DOHH2 (cell line): ENCODE measurements around the gene SYTL5.

Source experiments
- H3F3A ChIP-seq: fragments of 200-600 bp; sonication (generic), shearing (Covaris generic); 2 replicates; pipeline ENCODE4 v1.6.0; 2016; ENCODE audit warnings: antibody characterized with exemption, mild to moderate bottlenecking; ENCODE audit not compliant: control insufficient read depth, insufficient read depth
- H3K27ac ChIP-seq: fragments of 200-600 bp; sonication (generic); 2 replicates; pipeline ENCODE4 v1.5.1; 2014; ENCODE audit warnings: low read depth, mild to moderate bottlenecking, low read length, moderate library complexity
- H3K27me3 ChIP-seq: fragments of 200-600 bp; sonication (generic); 2 replicates; pipeline ENCODE4 v1.6.1; 2014; ENCODE audit warnings: mild to moderate bottlenecking, low read length, mixed read lengths; ENCODE audit not compliant: control insufficient read depth
- H3K36me3 ChIP-seq: fragments of 200-600 bp; sonication (generic); 2 replicates; pipeline ENCODE4 v1.6.1; 2014; ENCODE audit warnings: mild to moderate bottlenecking, low read length, moderate library complexity, mixed read lengths; ENCODE audit not compliant: control insufficient read depth
- H3K4me1 ChIP-seq: fragments of 200-600 bp; sonication (generic); 2 replicates; pipeline ENCODE4 v1.6.1; 2014; ENCODE audit warnings: mild to moderate bottlenecking, low read length, mixed read lengths; ENCODE audit not compliant: control insufficient read depth
- H3K4me2 ChIP-seq: fragments of 200-600 bp; sonication (generic); 2 replicates; pipeline ENCODE4 v1.6.0; 2014; ENCODE audit warnings: mild to moderate bottlenecking, low read length, moderate library complexity
- H3K4me3 ChIP-seq: fragments of 200-600 bp; sonication (generic); 2 replicates; pipeline ENCODE4 v1.5.1; 2014; ENCODE audit warnings: mild to moderate bottlenecking, low read length, mixed read lengths
- H3K79me2 ChIP-seq: fragments of 200-600 bp; sonication (generic); 2 replicates; pipeline ENCODE4 v1.6.1; 2014; ENCODE audit warnings: mild to moderate bottlenecking, low read length, mixed read lengths; ENCODE audit not compliant: control insufficient read depth
- H3K9me2 ChIP-seq: fragments of 200-600 bp; sonication (generic); replicated peaks from 2 replicates; pipeline ENCODE4 v1.6.1; 2014; ENCODE audit warnings: mild to moderate bottlenecking, low read length, mixed read lengths; ENCODE audit not compliant: control insufficient read depth
- H3K9me3 ChIP-seq: fragments of 200-600 bp; sonication (generic); 2 replicates; pipeline ENCODE4 v1.6.1; 2014; ENCODE audit warnings: antibody characterized with exemption, low read length, mixed read lengths; ENCODE audit not compliant: control insufficient read depth, insufficient read depth
- H4K20me1 ChIP-seq: fragments of 200-600 bp; sonication (generic); 2 replicates; pipeline ENCODE4 v1.6.0; 2014; ENCODE audit warnings: low read depth, mild to moderate bottlenecking, antibody characterized with exemption, low read length, moderate library complexity; ENCODE audit not compliant: control insufficient read depth, insufficient read depth
- CTCF ChIP-seq: fragments of 200-600 bp; sonication (generic); IDR thresholded peaks from one replicate; pipeline ENCODE4 v1.5.1; 2014; ENCODE audit warnings: antibody characterized with exemption, mild to moderate bottlenecking, low read depth, low read length; ENCODE audit not compliant: poor library complexity, severe bottlenecking
- EZH2phosphoT487 ChIP-seq: fragments of 200-600 bp; sonication (generic); IDR thresholded peaks from 2 replicates; pipeline ENCODE4 v1.6.1; 2017; ENCODE audit warnings: borderline replicate concordance, mild to moderate bottlenecking, antibody characterized with exemption, low read length, moderate library complexity, mixed read lengths

The SYTL5 gene

GRCh38 chrX:38142610-38143009, 136.3 kb downstream of the SYTL5 start:
- H3K36me3 ChIP-seq: no peaks in the 10 kb centered on the region
- TF ChIP-seq CTCF (no peak), EZH2phosphoT487 (no peak)
- no peaks in the 10 kb centered on the region for H3K9me3 ChIP-seq
- no peaks in the 10 kb centered on the region for H3K79me2 ChIP-seq
- H3F3A ChIP-seq: no peaks in the 10 kb centered on the region
- H3K4me3 ChIP-seq: no peak overlapping the region
- no peaks in the 10 kb centered on the region for H3K9me2 ChIP-seq
- H3K27ac ChIP-seq: no peak overlapping the region
- H3K4me2 ChIP-seq: no peak overlapping the region
- H3K4me1 ChIP-seq: no peaks in the 10 kb centered on the region
- H3K27me3 ChIP-seq: no peaks in the 10 kb centered on the region
- H4K20me1 ChIP-seq: no peaks in the 10 kb centered on the region

GRCh38 chrX:38149016-38149415, 142.7 kb downstream of the SYTL5 start:
- H3K9me3 ChIP-seq: no peaks in the 10 kb centered on the region
- no peak for TF ChIP-seq EZH2phosphoT487
- no peak for TF ChIP-seq CTCF
- H3K27me3 ChIP-seq: no peaks in the 10 kb centered on the region; the same call in 1 of the 2 replicates
- no peaks in the 10 kb centered on the region for H3K36me3 ChIP-seq
- H3K4me3 ChIP-seq: no peak overlapping the region
- no peak overlapping the region for H3K4me2 ChIP-seq
- no peak overlapping the region for H3K27ac ChIP-seq
- no peaks in the 10 kb centered on the region for H3K79me2 ChIP-seq
- no peaks in the 10 kb centered on the region for H3K9me2 ChIP-seq
- H3K4me1 ChIP-seq: no peaks in the 10 kb centered on the region
- H4K20me1 ChIP-seq: no peaks in the 10 kb centered on the region
- no peaks in the 10 kb centered on the region for H3F3A ChIP-seq

GRCh38 chrX:38150993-38151392, 144.6 kb downstream of the SYTL5 start:
- no peaks in the 10 kb centered on the region for H3K9me2 ChIP-seq
- H3K4me1 ChIP-seq: no peaks in the 10 kb centered on the region
- no peaks in the 10 kb centered on the region for H3K36me3 ChIP-seq
- no peaks in the 10 kb centered on the region for H3K79me2 ChIP-seq
- no peaks in the 10 kb centered on the region; the same call in 1 of the 2 replicates for H3K27me3 ChIP-seq
- H3K27ac ChIP-seq: no peak overlapping the region
- no peak overlapping the region for H3K4me2 ChIP-seq
- H3K4me3 ChIP-seq: no peak overlapping the region
- no peak for TF ChIP-seq EZH2phosphoT487
- no peaks in the 10 kb centered on the region for H3F3A ChIP-seq
- no peaks in the 10 kb centered on the region for H3K9me3 ChIP-seq
- no peaks in the 10 kb centered on the region for H4K20me1 ChIP-seq

- Histone ChIP-seq H3K4me1 (no peaks in the 10 kb centered on the region), H3K27ac (no peak overlapping the region), H4K20me1 (no peaks in the 10 kb centered on the region), H3K79me2 (no peaks in the 10 kb centered on the region), H3K9me2 (no peaks in the 10 kb centered on the region), H3K27me3 (no peaks in the 10 kb centered on the region; the same call in 1 of the 2 replicates), H3K36me3 (no peaks in the 10 kb centered on the region), H3K4me2 (no peak overlapping the region), H3K9me3 (no peaks in the 10 kb centered on the region), H3F3A (no peaks in the 10 kb centered on the region), H3K4me3 (no peak overlapping the region)
- TF ChIP-seq CTCF (no peak), EZH2phosphoT487 (no peak)
These were observed 145.1 kb downstream of the SYTL5 start for GRCh38 chrX:38151441-38151840.
